Trophoblast cell (in vitro differentiated cells and primary cell): Measurements from ENCODE around the gene KRT5.

Source experiments
- DNase-seq, 2 donors: peaks; one replicate each; pipeline ENCODE4 v3.0.0-alpha.2; 2016
- H2AFZ ChIP-seq: 2 replicates; pipeline ENCODE4 v1.6.1; 2013; ENCODE audit warnings: low read length, moderate library complexity, mild to moderate bottlenecking; ENCODE audit not compliant: insufficient read depth, poor library complexity
- H2AK5ac ChIP-seq: 2 replicates; pipeline ENCODE4 v1.6.1; 2013; ENCODE audit warnings: mild to moderate bottlenecking, low read length
- H2BK120ac ChIP-seq: 2 replicates; pipeline ENCODE4 v1.6.1; 2013; ENCODE audit warnings: low read length, mild to moderate bottlenecking, moderate library complexity; ENCODE audit not compliant: insufficient read depth, poor library complexity
- H2BK12ac ChIP-seq: 2 replicates; pipeline ENCODE4 v1.6.1; 2013; ENCODE audit warnings: mild to moderate bottlenecking, low read length, moderate library complexity
- H2BK5ac ChIP-seq: 2 replicates; pipeline ENCODE4 v1.6.1; 2013; ENCODE audit warnings: low read length, low read depth, moderate library complexity, mild to moderate bottlenecking; ENCODE audit not compliant: poor library complexity
- H3K14ac ChIP-seq: 2 replicates; pipeline ENCODE4 v1.6.1; 2013; ENCODE audit warnings: mild to moderate bottlenecking, low read length
- H3K18ac ChIP-seq: 2 replicates; pipeline ENCODE4 v1.6.1; 2013; ENCODE audit warnings: mild to moderate bottlenecking, low read length
- H3K23ac ChIP-seq: 2 replicates; pipeline ENCODE4 v1.6.1; 2013; ENCODE audit warnings: low read length
- H3K27ac ChIP-seq: 2 replicates; pipeline ENCODE4 v1.5.1; 2013; ENCODE audit warnings: low read depth, mild to moderate bottlenecking, inconsistent platforms, low read length, moderate library complexity
- H3K27me3 ChIP-seq: 2 replicates; pipeline ENCODE4 v1.6.1; 2013; ENCODE audit warnings: inconsistent platforms, mild to moderate bottlenecking, low read length, moderate library complexity; ENCODE audit not compliant: insufficient read depth
- H3K36me3 ChIP-seq, 2 experiments: 1 replicate in 1 of 2; 2 replicates in 1 of 2; pipeline ENCODE4 v1.6.1; 2013; ENCODE audit warnings: low read length in 2 of 2, mild to moderate bottlenecking in 2 of 2, moderate library complexity in 1 of 2; ENCODE audit not compliant: insufficient read depth in 2 of 2, control insufficient read depth in 1 of 2
- H3K4ac ChIP-seq: 2 replicates; pipeline ENCODE4 v1.6.1; 2013; ENCODE audit warnings: low read depth, mild to moderate bottlenecking, low read length, moderate library complexity
- H3K4me1 ChIP-seq, 2 experiments: 1 replicate in 1 of 2; 2 replicates in 1 of 2; pipeline ENCODE4 v1.6.1; 2013; ENCODE audit warnings: low read length in 2 of 2, mild to moderate bottlenecking in 2 of 2, moderate library complexity in 1 of 2; ENCODE audit not compliant: insufficient read depth in 2 of 2, control insufficient read depth in 1 of 2
- H3K4me2 ChIP-seq: 2 replicates; pipeline ENCODE4 v1.6.1; 2013; ENCODE audit warnings: inconsistent platforms, mild to moderate bottlenecking, low read length, moderate library complexity
- H3K4me3 ChIP-seq: 2 replicates; pipeline ENCODE4 v1.5.1; 2013; ENCODE audit warnings: mild to moderate bottlenecking, low read depth, low read length, inconsistent platforms
- H3K79me1 ChIP-seq: one replicate; pipeline ENCODE4 v1.6.1; 2013; ENCODE audit warnings: low read length
- H3K79me2 ChIP-seq: 2 replicates; pipeline ENCODE4 v1.6.1; 2013; ENCODE audit warnings: low read length, mild to moderate bottlenecking; ENCODE audit not compliant: control insufficient read depth, insufficient read depth, poor library complexity
- H3K9ac ChIP-seq: 2 replicates; pipeline ENCODE4 v1.6.1; 2013; ENCODE audit warnings: mild to moderate bottlenecking, low read length
- H3K9me3 ChIP-seq: 2 replicates; pipeline ENCODE4 v1.6.1; 2013; ENCODE audit warnings: low read depth, mild to moderate bottlenecking, control low read depth, inconsistent platforms, low read length; ENCODE audit not compliant: insufficient read depth
- H4K12ac ChIP-seq: 2 replicates; pipeline ENCODE4 v1.6.1; 2013; ENCODE audit warnings: low read depth, mild to moderate bottlenecking, low read length, moderate library complexity
- H4K8ac ChIP-seq: 2 replicates; pipeline ENCODE4 v1.6.1; 2013; ENCODE audit warnings: low read depth, mild to moderate bottlenecking, low read length, moderate library complexity
- H4K91ac ChIP-seq: one replicate; pipeline ENCODE4 v1.6.1; 2013; ENCODE audit warnings: low read depth, mild to moderate bottlenecking, low read length, moderate library complexity
- WGBS: extraction: QIAGEN DNeasy Blood & Tissue Kit; methylation state at CpG from one replicate; pipeline ENCODE4 v1.1.7; 2013; ENCODE audit warnings: missing lambda C conversion rate; ENCODE audit not compliant: insufficient read length, insufficient coverage; ENCODE audit errors: extremely low coverage; 5-methylcytosine and 5-hydroxymethylcytosine counted together

The KRT5 gene

GRCh38 chr12:52480073-52480472 lies 40.1 kb downstream of the KRT5 start:
- Histone ChIP-seq H3K9ac (no peak overlapping the region), H3K14ac (no peak overlapping the region), H3K27me3 (no peaks in the 10 kb centered on the region), H2BK12ac (no peak overlapping the region), H2AK5ac (no peak overlapping the region), H3K4me2 (no peak overlapping the region), H3K79me2 (no peaks in the 10 kb centered on the region), H3K36me3 (no peaks in the 10 kb centered on the region), H4K12ac (no peak overlapping the region), H2BK5ac (no peak overlapping the region), H3K23ac (no peak overlapping the region), H3K18ac (no peak overlapping the region), H3K27ac (no peak overlapping the region), H3K4me3 (no peak overlapping the region), H4K91ac (no peak overlapping the region), H4K8ac (no peak overlapping the region), H3K4me1 (no peaks in the 10 kb centered on the region), H3K4ac (no peak overlapping the region), H2BK120ac (no peak overlapping the region), H3K79me1 (no peaks in the 10 kb centered on the region), H2AFZ (no peak overlapping the region), H3K9me3 (no peaks in the 10 kb centered on the region)
- no peak for DNase-seq
- WGBS, result no CpG with 5 or more reads among the region's 3 CpGs

GRCh38 chr12:52477651-52478050 lies 42.5 kb downstream of the KRT5 start:
- Histone ChIP-seq H3K79me2 (no peaks in the 10 kb centered on the region), H4K12ac (no peak overlapping the region), H3K27ac (no peak overlapping the region), H3K36me3 (no peaks in the 10 kb centered on the region), H2AK5ac (no peak overlapping the region), H3K18ac (no peak overlapping the region), H2BK120ac (no peak overlapping the region), H4K8ac (no peak overlapping the region), H3K79me1 (no peaks in the 10 kb centered on the region), H3K4me3 (no peak overlapping the region), H3K23ac (no peak overlapping the region), H3K4ac (no peak overlapping the region), H3K14ac (no peak overlapping the region), H2BK12ac (no peak overlapping the region), H4K91ac (no peak overlapping the region), H3K9me3 (no peaks in the 10 kb centered on the region), H2AFZ (no peak overlapping the region), H3K27me3 (no peaks in the 10 kb centered on the region), H3K4me2 (no peak overlapping the region), H3K9ac (no peak overlapping the region), H2BK5ac (no peak overlapping the region), H3K4me1 (no peaks in the 10 kb centered on the region)
- WGBS, result no CpG with 5 or more reads among the region's 2 CpGs
- DNase-seq, result no peak

- no peak overlapping the region for H3K9ac ChIP-seq
- no peak overlapping the region for H2AFZ ChIP-seq
- H2BK12ac ChIP-seq, result no peak overlapping the region
- H3K14ac ChIP-seq, result no peak overlapping the region
- no peak overlapping the region for H3K4ac ChIP-seq
- no peak overlapping the region for H3K18ac ChIP-seq
- no peaks in the 10 kb centered on the region for H3K27me3 ChIP-seq
- H2AK5ac ChIP-seq, result no peak overlapping the region
- H4K91ac ChIP-seq, result no peak overlapping the region
- no peaks in the 10 kb centered on the region for H3K79me2 ChIP-seq
- H3K4me3 ChIP-seq, result no peak overlapping the region
- H2BK5ac ChIP-seq, result no peak overlapping the region
- H3K36me3 ChIP-seq, result no peaks in the 10 kb centered on the region
- no peaks in the 10 kb centered on the region for H3K9me3 ChIP-seq
- no peak overlapping the region for H2BK120ac ChIP-seq
- H3K4me2 ChIP-seq, result no peak overlapping the region
- no peak overlapping the region for H3K27ac ChIP-seq
- H4K12ac ChIP-seq, result no peak overlapping the region
- H3K23ac ChIP-seq, result no peak overlapping the region
- no peaks in the 10 kb centered on the region for H3K79me1 ChIP-seq
- no CpG with 5 or more reads among the region's 2 CpGs for WGBS
- H4K8ac ChIP-seq, result no peak overlapping the region
- DNase-seq, result no peak
- no peaks in the 10 kb centered on the region for H3K4me1 ChIP-seq
These were observed 46.0 kb downstream of the KRT5 start for GRCh38 chr12:52474212-52474611.

- no peak within 1 kb of the TSS for H2BK12ac ChIP-seq
These were observed 46.4 kb downstream of the KRT5 start, which contains the start of gene KRT6C for GRCh38 chr12:52473768-52474167. Gene KRT6C (minus strand): TSS chr12:52473805. CDS start chr12:52473737, 68 bp downstream.

More at GRCh38 chr12:52473768-52474167, 46.4 kb downstream of the KRT5 start, which contains the start of gene KRT6C:
- Histone ChIP-seq H2AFZ (no peak within 1 kb of the TSS), H4K8ac (no peak within 1 kb of the TSS), H2BK120ac (no peak within 1 kb of the TSS), H3K4me1 (no peaks in the 10 kb centered on the region), H4K12ac (no peak within 1 kb of the TSS), H3K23ac (no peak within 1 kb of the TSS), H4K91ac (no peak within 1 kb of the TSS), H3K9ac (no peak within 1 kb of the TSS), H3K79me1 (no peaks in the 10 kb centered on the region), H3K79me2 (no peaks in the 10 kb centered on the region), H3K4me2 (no peak within 1 kb of the TSS), H3K4me3 (no peak within 1 kb of the TSS), H3K27ac (no peak within 1 kb of the TSS), H3K14ac (no peak within 1 kb of the TSS), H3K18ac (no peak within 1 kb of the TSS), H3K27me3 (no peaks in the 10 kb centered on the region), H2BK5ac (no peak within 1 kb of the TSS), H3K4ac (no peak within 1 kb of the TSS), H3K9me3 (no peaks in the 10 kb centered on the region), H3K36me3 (no peaks in the 10 kb centered on the region), H2AK5ac (no peak within 1 kb of the TSS)
- WGBS, result no CpG with 5 or more reads among the region's 4 CpGs
- no peak for DNase-seq
